GM12892 (cell line): ENCODE measurements around the gene MPZL1.

Experiments used
- POLR2A ChIP-seq: IDR thresholded peaks from 2 replicates; pipeline ENCODE4 v1.6.1; 2011; ENCODE audit warnings: low read depth, low read length, control low read depth
- POLR2AphosphoS5 ChIP-seq: IDR thresholded peaks from 2 replicates; pipeline ENCODE4 v1.6.1; 2011; ENCODE audit warnings: low read depth, low read length, control low read depth
- TAF1 ChIP-seq: IDR thresholded peaks from 2 replicates; pipeline ENCODE4 v1.6.1; 2011; ENCODE audit warnings: low read depth, mild to moderate bottlenecking, control low read depth, low read length, borderline replicate concordance

GRCh38 chr1:167721617-167722151 lies at the start of gene MPZL1:
- TF ChIP-seq POLR2A (peak; percentile 68; the same call in 1 of the 2 replicates), POLR2AphosphoS5 (0 out of 2 replicates have a peak, but pooled peaks have one; percentile 15), TAF1 (peak; percentile 42; the same call in 1 of the 2 replicates)
